SK-N-SH (cell line): ENCODE measurements around the gene AK5. TPM values are rescaled to one million over a fixed set of nuclear protein-coding genes. Genes with fewer than 3 reads are reported as not detected.

Source experiments
- CTCF ChIA-PET: fragments of 300-600, 350-600 bp; formaldehyde crosslinking; extraction: SDS; loops from one replicate; lab custom pipeline; 2021; lab: Yijun Ruan, JAX
- POLR2A ChIA-PET: fragments of 350-600 bp; sonication (Branson Sonifier 250); formaldehyde crosslinking; extraction: SDS; loops from one replicate; lab custom pipeline; 2020; ENCODE audit warnings: antibody characterized with exemption, inconsistent platforms; lab: Yijun Ruan, JAX
- DNase-seq: peaks from one replicate; pipeline ENCODE4 v3.0.0; 2012
- H2AFZ ChIP-seq: fragments of 200-600 bp; sonication (generic); 2 replicates; pipeline ENCODE4 v1.8.1; 2016; ENCODE audit warnings: antibody characterized with exemption, mild to moderate bottlenecking, low read depth
- H3F3A ChIP-seq: fragments of 200-600 bp; sonication (generic); replicated peaks from 2 replicates; pipeline ENCODE3; 2016; ENCODE audit warnings: antibody characterized with exemption, mild to moderate bottlenecking; ENCODE audit not compliant: insufficient read depth
- H3K27ac ChIP-seq, 2 experiments: fragments of 200-500 bp in 1 of 2; fragments of 200-600 bp in 1 of 2; sonication (Bioruptor generic) in 1 of 2; sonication (generic), shearing (Covaris generic) in 1 of 2; 2 replicates each; pipeline versions ENCODE4 v1.5.1 to v1.6.1; 2014 to 2016; ENCODE audit warnings: low read depth in 2 of 2, inconsistent platforms in 1 of 2, low read length in 1 of 2, mild to moderate bottlenecking in 1 of 2, mixed read lengths in 1 of 2
- H3K27me3 ChIP-seq: fragments of 200-600 bp; sonication (generic), shearing (Covaris generic); 2 replicates; pipeline ENCODE4 v1.6.1; 2016; ENCODE audit warnings: mixed run types; ENCODE audit not compliant: insufficient read depth
- H3K36me3 ChIP-seq, 2 experiments: fragments of 200-500 bp in 1 of 2; fragments of 200-600 bp in 1 of 2; sonication (Bioruptor generic) in 1 of 2; sonication (generic) in 1 of 2; replicated peaks in 1 of 2; 2 replicates each; pipeline versions ENCODE3 to v1.5.1; 2014 to 2016; ENCODE audit warnings: low read length in 1 of 2, mild to moderate bottlenecking in 1 of 2; ENCODE audit not compliant: insufficient read depth in 2 of 2, control insufficient read depth in 1 of 2
- H3K4me1 ChIP-seq, 2 experiments: fragments of 200-500 bp in 1 of 2; fragments of 200-600 bp in 1 of 2; sonication (Bioruptor generic) in 1 of 2; sonication (generic), shearing (Covaris generic) in 1 of 2; 2 replicates each; pipeline versions ENCODE4 v1.5.1 to v1.6.1; 2014 to 2016; ENCODE audit warnings: low read depth in 1 of 2, low read length in 1 of 2, mixed run types in 1 of 2; ENCODE audit not compliant: insufficient read depth in 2 of 2, control insufficient read depth in 1 of 2
- H3K4me2 ChIP-seq: fragments of 200-600 bp; sonication (generic), shearing (Covaris generic); 2 replicates; pipeline ENCODE4 v1.6.1; 2017; ENCODE audit warnings: mixed run types
- H3K4me3 ChIP-seq, 2 experiments: fragments of 200-500 bp in 1 of 2; fragments of 200-600 bp in 1 of 2; sonication (Bioruptor generic) in 1 of 2; sonication (generic), shearing (Covaris generic) in 1 of 2; 2 replicates each; pipeline versions ENCODE4 v1.5.1 to v1.8.1; 2014 to 2016; ENCODE audit warnings: low read depth in 2 of 2, inconsistent platforms in 1 of 2, low read length in 1 of 2, mild to moderate bottlenecking in 1 of 2, mixed read lengths in 1 of 2, moderate library complexity in 1 of 2
- H3K79me2 ChIP-seq: fragments of 200-600 bp; sonication (generic); 2 replicates; pipeline ENCODE4 v1.8.1; 2017; ENCODE audit warnings: mild to moderate bottlenecking; ENCODE audit not compliant: insufficient read depth
- H3K9ac ChIP-seq: fragments of 200-600 bp; sonication (generic); 2 replicates; pipeline ENCODE4 v1.6.1; 2017; ENCODE audit warnings: mixed run types
- H3K9me2 ChIP-seq: fragments of 200-600 bp; sonication (generic); 2 replicates; pipeline ENCODE4 v1.6.1; 2017; ENCODE audit warnings: mixed run types
- H3K9me3 ChIP-seq: fragments of 200-600 bp; sonication (generic); 2 replicates; pipeline ENCODE4 v1.6.1; 2017; ENCODE audit warnings: mixed run types, mild to moderate bottlenecking, moderate library complexity
- H4K20me1 ChIP-seq: fragments of 200-600 bp; sonication (generic); 2 replicates; pipeline ENCODE4 v1.6.1; 2017; ENCODE audit warnings: mild to moderate bottlenecking, mixed run types; ENCODE audit not compliant: insufficient read depth
- CHD2 ChIP-seq: fragments of 150-350 bp; IDR thresholded peaks from 2 replicates; pipeline ENCODE4 v1.6.1; 2018; ENCODE audit warnings: low read length; ENCODE audit not compliant: partially characterized antibody
- EP300 ChIP-seq, 2 experiments: IDR thresholded peaks; 2 replicates each; pipeline versions ENCODE4 v1.4.0 to v1.6.1; 2012; ENCODE audit warnings: borderline replicate concordance in 1 of 2, low read depth in 1 of 2, low read length in 1 of 2
- FOXJ3 ChIP-seq: sonication (generic); formaldehyde crosslinking; IDR thresholded peaks from 2 replicates; pipeline ENCODE4 v1.5.1; 2020; ENCODE audit warnings: mild to moderate bottlenecking, missing genetic modification reagents
- JUND ChIP-seq: IDR thresholded peaks from 2 replicates; pipeline ENCODE4 v1.4.0; 2012
- MEF2A ChIP-seq: IDR thresholded peaks from 2 replicates; pipeline ENCODE4 v1.4.0; 2012; ENCODE audit warnings: low read depth, borderline replicate concordance
- NFIC ChIP-seq: IDR thresholded peaks from 2 replicates; pipeline ENCODE4 v1.4.0; 2012; ENCODE audit warnings: borderline replicate concordance
- RCOR1 ChIP-seq: fragments of 150-350 bp; IDR thresholded peaks from 2 replicates; pipeline ENCODE4 v1.6.1; 2017; ENCODE audit warnings: antibody characterized with exemption, low read length
- RFX5 ChIP-seq: IDR thresholded peaks from 2 replicates; pipeline ENCODE4 v1.6.1; 2012; ENCODE audit warnings: mild to moderate bottlenecking, improper control_type of control experiment, low read length
- SIN3A ChIP-seq: IDR thresholded peaks from 2 replicates; pipeline ENCODE4 v1.6.1; 2012; ENCODE audit warnings: low read depth, mild to moderate bottlenecking, low read length, moderate library complexity, borderline replicate concordance
- SMC3 ChIP-seq: IDR thresholded peaks from 2 replicates; pipeline ENCODE4 v1.6.1; 2012; ENCODE audit warnings: low read depth, low read length, improper control_type of control experiment
- TCF12 ChIP-seq: IDR thresholded peaks from 2 replicates; pipeline ENCODE4 v1.4.0; 2012
- polyA plus RNA-seq, 3 experiments: library from polyadenylated mRNA; depleted of rRNA; stranded (reverse); fragments of >200 nt; gene quantifications; 2 replicates each; pipeline ENCODE4 v1.2.3, GENCODE V29; 2012
- TF ChIP-seq, protein P1 (sequence below): IDR thresholded peaks from 2 replicates; pipeline ENCODE4 v1.6.1; 2012; ENCODE audit warnings: mild to moderate bottlenecking, low read depth, low read length, moderate library complexity
- TF ChIP-seq, protein P2 (sequence below): IDR thresholded peaks from 2 replicates; pipeline ENCODE4 v1.4.0; 2012; ENCODE audit warnings: low read depth
- TF ChIP-seq, protein P3 (sequence below): IDR thresholded peaks from 2 replicates; pipeline ENCODE4; 2012
- TF ChIP-seq, protein P4 (sequence below): IDR thresholded peaks from 2 replicates; pipeline ENCODE4 v1.4.0; 2012; ENCODE audit warnings: low read depth, borderline replicate concordance
- TF ChIP-seq, protein P5 (sequence below): fragments of 150-350 bp; IDR thresholded peaks from 2 replicates; pipeline ENCODE4 v1.6.1; 2016; ENCODE audit warnings: mild to moderate bottlenecking, low read depth, low read length

The AK5 gene
- polyA plus RNA-seq, 1 of the 3 experiments (the other 2 are of a cell fraction), result 22.9 TPM

DNA sequence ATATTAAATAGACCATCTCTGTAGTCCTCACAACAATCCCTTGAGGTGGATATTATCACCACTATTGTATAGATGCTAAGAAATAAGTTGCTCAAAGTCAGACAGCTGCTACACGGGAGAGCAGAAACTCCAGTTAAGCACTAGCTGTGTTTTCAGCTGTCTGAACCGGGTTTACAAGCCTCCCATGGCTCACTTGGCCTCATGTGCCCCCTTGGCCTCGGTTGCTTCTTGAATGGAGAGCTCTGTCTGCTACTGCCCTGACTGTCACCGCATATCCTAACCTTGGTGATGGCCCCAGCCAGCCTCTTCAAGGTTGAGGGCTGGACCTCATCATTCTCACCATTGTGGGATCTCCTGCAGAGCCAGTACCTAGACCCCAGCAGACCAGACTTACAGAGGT, 123.4 kb downstream of the AK5 start (continued):
- TF ChIP-seq, protein P1, sequence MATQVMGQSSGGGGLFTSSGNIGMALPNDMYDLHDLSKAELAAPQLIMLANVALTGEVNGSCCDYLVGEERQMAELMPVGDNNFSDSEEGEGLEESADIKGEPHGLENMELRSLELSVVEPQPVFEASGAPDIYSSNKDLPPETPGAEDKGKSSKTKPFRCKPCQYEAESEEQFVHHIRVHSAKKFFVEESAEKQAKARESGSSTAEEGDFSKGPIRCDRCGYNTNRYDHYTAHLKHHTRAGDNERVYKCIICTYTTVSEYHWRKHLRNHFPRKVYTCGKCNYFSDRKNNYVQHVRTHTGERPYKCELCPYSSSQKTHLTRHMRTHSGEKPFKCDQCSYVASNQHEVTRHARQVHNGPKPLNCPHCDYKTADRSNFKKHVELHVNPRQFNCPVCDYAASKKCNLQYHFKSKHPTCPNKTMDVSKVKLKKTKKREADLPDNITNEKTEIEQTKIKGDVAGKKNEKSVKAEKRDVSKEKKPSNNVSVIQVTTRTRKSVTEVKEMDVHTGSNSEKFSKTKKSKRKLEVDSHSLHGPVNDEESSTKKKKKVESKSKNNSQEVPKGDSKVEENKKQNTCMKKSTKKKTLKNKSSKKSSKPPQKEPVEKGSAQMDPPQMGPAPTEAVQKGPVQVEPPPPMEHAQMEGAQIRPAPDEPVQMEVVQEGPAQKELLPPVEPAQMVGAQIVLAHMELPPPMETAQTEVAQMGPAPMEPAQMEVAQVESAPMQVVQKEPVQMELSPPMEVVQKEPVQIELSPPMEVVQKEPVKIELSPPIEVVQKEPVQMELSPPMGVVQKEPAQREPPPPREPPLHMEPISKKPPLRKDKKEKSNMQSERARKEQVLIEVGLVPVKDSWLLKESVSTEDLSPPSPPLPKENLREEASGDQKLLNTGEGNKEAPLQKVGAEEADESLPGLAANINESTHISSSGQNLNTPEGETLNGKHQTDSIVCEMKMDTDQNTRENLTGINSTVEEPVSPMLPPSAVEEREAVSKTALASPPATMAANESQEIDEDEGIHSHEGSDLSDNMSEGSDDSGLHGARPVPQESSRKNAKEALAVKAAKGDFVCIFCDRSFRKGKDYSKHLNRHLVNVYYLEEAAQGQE, result no peak
- TF ChIP-seq NFIC (no peak), RCOR1 (no peak)
- TF ChIP-seq, protein P2, sequence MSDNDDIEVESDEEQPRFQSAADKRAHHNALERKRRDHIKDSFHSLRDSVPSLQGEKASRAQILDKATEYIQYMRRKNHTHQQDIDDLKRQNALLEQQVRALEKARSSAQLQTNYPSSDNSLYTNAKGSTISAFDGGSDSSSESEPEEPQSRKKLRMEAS, result no peak

DNA sequence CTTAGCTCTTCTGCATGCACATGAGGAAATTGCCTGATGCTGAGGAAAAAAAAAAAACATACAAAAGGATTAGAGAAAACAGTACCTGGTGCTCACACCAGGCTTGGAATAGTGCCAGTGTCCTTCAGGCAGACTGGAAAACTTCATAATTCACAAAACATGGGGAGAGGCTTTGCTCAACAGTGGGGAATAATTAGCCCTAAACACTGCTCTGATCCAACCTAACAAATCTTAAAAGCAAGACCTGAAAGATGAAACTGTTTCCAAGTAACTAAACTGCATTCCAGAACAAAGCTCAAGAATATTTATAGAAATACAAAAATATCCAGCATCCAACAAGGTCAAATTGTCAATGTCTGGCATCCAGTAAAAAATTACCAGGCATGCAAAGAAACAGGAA, 124.8 kb downstream of the AK5 start:
- ChIA-PET POLR2A (no interaction called here), CTCF (interaction anchor here (1.5 kb wide), 1 partner anchor 16 kb away, joined by 4 read pairs; no protein-coding TSS in a partner anchor)
- no peak overlapping the region for H2AFZ ChIP-seq
- no peak overlapping the region for H3K4me2 ChIP-seq
- H3K9ac ChIP-seq, result no peak overlapping the region
- no peaks in the 10 kb centered on the region for H3K79me2 ChIP-seq
- peak; percentile 4 for DNase-seq
- no peak overlapping the region for H3K4me3 ChIP-seq
- H3K36me3 ChIP-seq, result no peaks in the 10 kb centered on the region
- no peaks in the 10 kb centered on the region for H3K9me2 ChIP-seq
- H3K4me1 ChIP-seq, result peaks cover 9 to 20% of the 10 kb centered on the region in 2 experiments; a peak in 3 of 4 replicates
- H3K9me3 ChIP-seq, result no peaks in the 10 kb centered on the region
- no peaks in the 10 kb centered on the region for H4K20me1 ChIP-seq
- H3K27me3 ChIP-seq, result no peaks in the 10 kb centered on the region
- TF ChIP-seq, protein P3, sequence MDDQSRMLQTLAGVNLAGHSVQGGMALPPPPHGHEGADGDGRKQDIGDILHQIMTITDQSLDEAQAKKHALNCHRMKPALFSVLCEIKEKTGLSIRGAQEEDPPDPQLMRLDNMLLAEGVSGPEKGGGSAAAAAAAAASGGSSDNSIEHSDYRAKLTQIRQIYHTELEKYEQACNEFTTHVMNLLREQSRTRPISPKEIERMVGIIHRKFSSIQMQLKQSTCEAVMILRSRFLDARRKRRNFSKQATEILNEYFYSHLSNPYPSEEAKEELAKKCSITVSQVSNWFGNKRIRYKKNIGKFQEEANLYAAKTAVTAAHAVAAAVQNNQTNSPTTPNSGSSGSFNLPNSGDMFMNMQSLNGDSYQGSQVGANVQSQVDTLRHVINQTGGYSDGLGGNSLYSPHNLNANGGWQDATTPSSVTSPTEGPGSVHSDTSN, result peak; percentile 2; the same call in 1 of the 2 replicates
- TF ChIP-seq FOXJ3 (no peak), SIN3A (no peak), RFX5 (no peak), EP300 (IDR thresholded peaks at IDR 0.05; ENCODE audit: borderline replicate concordance in 1 of 2, low read depth in 1 of 2, low read length in 1 of 2) (0 out of 4 replicates have a peak, but pooled peaks of 1 of the 2 experiments have one; percentile 1), MEF2A (no peak; the same call in 1 of the 2 replicates), RCOR1 (no peak), TCF12 (peak; percentile 21; the same call in 1 of the 2 replicates), JUND (no peak), NFIC (no peak), CHD2 (no peak), SMC3 (no peak)
- TF ChIP-seq, protein P4, sequence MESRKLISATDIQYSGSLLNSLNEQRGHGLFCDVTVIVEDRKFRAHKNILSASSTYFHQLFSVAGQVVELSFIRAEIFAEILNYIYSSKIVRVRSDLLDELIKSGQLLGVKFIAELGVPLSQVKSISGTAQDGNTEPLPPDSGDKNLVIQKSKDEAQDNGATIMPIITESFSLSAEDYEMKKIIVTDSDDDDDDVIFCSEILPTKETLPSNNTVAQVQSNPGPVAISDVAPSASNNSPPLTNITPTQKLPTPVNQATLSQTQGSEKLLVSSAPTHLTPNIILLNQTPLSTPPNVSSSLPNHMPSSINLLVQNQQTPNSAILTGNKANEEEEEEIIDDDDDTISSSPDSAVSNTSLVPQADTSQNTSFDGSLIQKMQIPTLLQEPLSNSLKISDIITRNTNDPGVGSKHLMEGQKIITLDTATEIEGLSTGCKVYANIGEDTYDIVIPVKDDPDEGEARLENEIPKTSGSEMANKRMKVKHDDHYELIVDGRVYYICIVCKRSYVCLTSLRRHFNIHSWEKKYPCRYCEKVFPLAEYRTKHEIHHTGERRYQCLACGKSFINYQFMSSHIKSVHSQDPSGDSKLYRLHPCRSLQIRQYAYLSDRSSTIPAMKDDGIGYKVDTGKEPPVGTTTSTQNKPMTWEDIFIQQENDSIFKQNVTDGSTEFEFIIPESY, result no peak
- TF ChIP-seq, protein P2, result no peak
- TF ChIP-seq, protein P5, sequence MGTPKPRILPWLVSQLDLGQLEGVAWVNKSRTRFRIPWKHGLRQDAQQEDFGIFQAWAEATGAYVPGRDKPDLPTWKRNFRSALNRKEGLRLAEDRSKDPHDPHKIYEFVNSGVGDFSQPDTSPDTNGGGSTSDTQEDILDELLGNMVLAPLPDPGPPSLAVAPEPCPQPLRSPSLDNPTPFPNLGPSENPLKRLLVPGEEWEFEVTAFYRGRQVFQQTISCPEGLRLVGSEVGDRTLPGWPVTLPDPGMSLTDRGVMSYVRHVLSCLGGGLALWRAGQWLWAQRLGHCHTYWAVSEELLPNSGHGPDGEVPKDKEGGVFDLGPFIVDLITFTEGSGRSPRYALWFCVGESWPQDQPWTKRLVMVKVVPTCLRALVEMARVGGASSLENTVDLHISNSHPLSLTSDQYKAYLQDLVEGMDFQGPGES, result no peak
- TF ChIP-seq, protein P1, result no peak
- peak overlapping the region in 1 of 2 experiments; percentile 92; a peak in 2 of 4 replicates for H3K27ac ChIP-seq
- peaks cover 17% of the 10 kb centered on the region for H3F3A ChIP-seq
